Fibroblast of skin of right biceps (primary cell): ENCODE data around the gene SMG9.

Experiments
- DNase-seq: peaks from one replicate; pipeline ENCODE4 v3.0.0-alpha.2; 2013

Gene SMG9

GRCh38 chr19:43754503-43755255 is at the start of gene SMG9:
Gene SMG9 (minus strand): TSS chr19:43754962. CDS start chr19:43750741, 4,221 bp downstream.
- peak; percentile 98 for DNase-seq

- no peak for DNase-seq
Observed at GRCh38 chr19:43804432-43804831, 49.7 kb upstream of the SMG9 start.

GRCh38 chr19:43802216-43802951 is 47.6 kb upstream of the SMG9 start, which contains the start of gene LYPD5:
Gene LYPD5 (minus strand): TSS chr19:43802447. CDS start chr19:43802380, 67 bp downstream.
- DNase-seq, result no peak

GRCh38 chr19:43799502-43800142 is 44.9 kb upstream of the SMG9 start:
- DNase-seq, result no peak

- DNase-seq, result no peak
Observed at GRCh38 chr19:43798546-43799409, 44.0 kb upstream of the SMG9 start.

GRCh38 chr19:43798026-43798545 is 43.3 kb upstream of the SMG9 start:
- DNase-seq, result no peak

GRCh38 chr19:43797556-43797955 is 42.8 kb upstream of the SMG9 start:
- no peak for DNase-seq

GRCh38 chr19:43797118-43797517 is 42.4 kb upstream of the SMG9 start:
- no peak for DNase-seq

GRCh38 chr19:43790587-43790986 is 35.8 kb upstream of the SMG9 start:
- no peak for DNase-seq

- peak; percentile 44 for DNase-seq
Observed at GRCh38 chr19:43789029-43789428, 34.3 kb upstream of the SMG9 start.

GRCh38 chr19:43786665-43787064 is 31.9 kb upstream of the SMG9 start:
- no peak for DNase-seq

GRCh38 chr19:43784981-43785808 is 30.4 kb upstream of the SMG9 start:
- peak; percentile 72 for DNase-seq

GRCh38 chr19:43784241-43784980 is 29.6 kb upstream of the SMG9 start:
- peak; percentile 88 for DNase-seq

- DNase-seq, result no peak
Observed at GRCh38 chr19:43783636-43784035, 28.9 kb upstream of the SMG9 start.

- no peak for DNase-seq
Observed at GRCh38 chr19:43782689-43783231, 28.0 kb upstream of the SMG9 start.

GRCh38 chr19:43782311-43782660 is 27.5 kb upstream of the SMG9 start:
- DNase-seq, result no peak

GRCh38 chr19:43781630-43782310 is 27.0 kb upstream of the SMG9 start:
- no peak for DNase-seq

GRCh38 chr19:43780706-43781525 is 26.2 kb upstream of the SMG9 start, which contains the start of gene KCNN4:
Gene KCNN4 (minus strand): TSS chr19:43780973. CDS start chr19:43780861, 112 bp downstream.
- DNase-seq, result peak; percentile 71

- DNase-seq, result no peak
Observed at GRCh38 chr19:43779820-43780219, 25.1 kb upstream of the SMG9 start.
